ENCODE measurements around the gene SLAMF1.

- TF ChIP-seq CTCF (IDR thresholded peaks at IDR 0.05; ENCODE audit: insufficient read depth, low read length, poor library complexity, severe bottlenecking) (no peak), EZH2phosphoT487 (conservative IDR thresholded peaks at IDR 0.05; ENCODE audit: low read length) (no peak)
These were observed 5.2 kb downstream of the SLAMF1 start for GRCh38 chr1:160641323-160642280.
